Activated T-helper 17 cell treated with anti-CD3 and anti-CD28 coated beads, Interleukin-2, amount 50 U/mL, for 72 hours (primary cell): ENCODE results near the gene C2CD2. TPM values are rescaled to one million over a fixed set of nuclear protein-coding genes. Genes with fewer than 3 reads are reported as not detected.

Source experiments
- ATAC-seq: fragments of 150-1000 bp; cut with Tn5 transposase; replicated peaks from 2 replicates; pipeline ENCODE4 v1.10.0; 2021; ENCODE audit warnings: mild to moderate bottlenecking, moderate library complexity
- H3K27ac Mint-ChIP-seq: one replicate; pipeline ENCODE4 v1.8.0; 2022; ENCODE audit warnings: mixed read lengths
- H3K27me3 Mint-ChIP-seq: one replicate; pipeline ENCODE4 v1.8.0; 2022; ENCODE audit warnings: mixed read lengths
- H3K36me3 Mint-ChIP-seq: one replicate; pipeline ENCODE4 v1.8.0; 2022; ENCODE audit warnings: low read depth, mild to moderate bottlenecking, mixed read lengths
- H3K4me1 Mint-ChIP-seq: one replicate; pipeline ENCODE4 v1.8.0; 2022; ENCODE audit warnings: mixed read lengths
- H3K4me3 Mint-ChIP-seq: one replicate; pipeline ENCODE4 v1.8.0; 2022; ENCODE audit warnings: mild to moderate bottlenecking, mixed read lengths
- H3K9me3 Mint-ChIP-seq: one replicate; pipeline ENCODE4 v1.8.0; 2022; ENCODE audit warnings: mixed read lengths
- total RNA-seq, 2 donors: library from RNA; stranded (reverse); gene quantifications; one replicate each; pipeline ENCODE4 v1.2.3, GENCODE V29; 2022

The C2CD2 gene
- total RNA-seq, 2 donors from 2014 or later: 4.6 to 8.2 TPM

GRCh38 chr21:41847066-41847804 lies 106.6 kb downstream of the C2CD2 start:
- no peaks in the 10 kb centered on the region for H3K4me1 Mint-ChIP-seq
- no peak for ATAC-seq
- no peak overlapping the region for H3K27ac Mint-ChIP-seq
- H3K27me3 Mint-ChIP-seq: no peaks in the 10 kb centered on the region
- H3K9me3 Mint-ChIP-seq: no peaks in the 10 kb centered on the region
- no peak overlapping the region for H3K4me3 Mint-ChIP-seq
- H3K36me3 Mint-ChIP-seq: peaks cover 79% of the 10 kb centered on the region

GRCh38 chr21:41846536-41846935 lies 107.3 kb downstream of the C2CD2 start:
- no peak for ATAC-seq
- H3K27me3 Mint-ChIP-seq: no peaks in the 10 kb centered on the region

DNA sequence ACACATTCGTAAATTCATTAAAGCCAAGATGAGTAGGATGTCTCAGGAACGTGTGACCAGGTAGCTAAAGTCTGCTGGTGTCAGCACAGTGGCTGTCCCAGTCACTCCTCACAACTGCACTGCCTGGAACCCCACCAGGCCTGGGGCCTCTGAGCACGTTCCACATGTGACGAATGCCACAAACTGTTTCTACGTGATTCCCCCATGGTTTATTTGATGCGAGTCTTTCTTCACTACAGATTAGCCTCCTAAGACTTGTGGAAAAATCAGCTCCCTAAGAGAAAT lies 107.8 kb downstream of the C2CD2 start:
- H3K36me3 Mint-ChIP-seq: peaks cover 82% of the 10 kb centered on the region
- H3K27ac Mint-ChIP-seq: no peak overlapping the region
- H3K9me3 Mint-ChIP-seq: peaks cover 3% of the 10 kb centered on the region
- ATAC-seq: no peak
- H3K4me1 Mint-ChIP-seq: no peaks in the 10 kb centered on the region
- H3K4me3 Mint-ChIP-seq: no peak overlapping the region
- no peaks in the 10 kb centered on the region for H3K27me3 Mint-ChIP-seq

More at GRCh38 chr21:41846536-41846935, 107.3 kb downstream of the C2CD2 start:
- Mint-ChIP-seq H3K9me3 (no peaks in the 10 kb centered on the region), H3K4me3 (no peak overlapping the region), H3K27ac (no peak overlapping the region), H3K36me3 (peaks cover 82% of the 10 kb centered on the region), H3K4me1 (no peaks in the 10 kb centered on the region)

GRCh38 chr21:41845310-41846032 lies 108.3 kb downstream of the C2CD2 start:
- H3K4me3 Mint-ChIP-seq: no peak overlapping the region
- no peak overlapping the region for H3K27ac Mint-ChIP-seq
- peaks cover 4% of the 10 kb centered on the region for H3K9me3 Mint-ChIP-seq
- H3K36me3 Mint-ChIP-seq: peaks cover 82% of the 10 kb centered on the region
- no peaks in the 10 kb centered on the region for H3K27me3 Mint-ChIP-seq
- H3K4me1 Mint-ChIP-seq: no peaks in the 10 kb centered on the region
- ATAC-seq: no peak

DNA sequence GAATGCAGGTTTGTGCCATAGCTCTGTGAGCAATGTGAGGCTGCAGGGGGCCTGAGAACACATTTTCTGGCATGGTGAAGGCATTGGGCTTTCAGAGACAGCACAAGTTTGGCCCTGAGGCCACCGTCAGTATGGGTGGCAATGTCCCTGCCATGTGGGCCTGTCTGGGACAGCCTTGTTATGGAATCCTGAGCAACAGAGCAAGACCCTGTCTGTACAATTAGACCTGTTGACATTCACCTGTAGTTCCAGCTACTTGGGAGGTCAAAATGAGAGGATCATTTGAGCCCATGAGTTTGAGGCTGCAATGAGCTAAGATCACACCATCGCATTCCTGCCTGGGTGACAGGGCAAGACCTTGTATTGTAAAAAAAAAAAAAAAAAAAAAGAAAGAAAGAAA lies 110.2 kb downstream of the C2CD2 start:
- no peaks in the 10 kb centered on the region for H3K27me3 Mint-ChIP-seq
- H3K9me3 Mint-ChIP-seq: peaks cover 4% of the 10 kb centered on the region
- H3K36me3 Mint-ChIP-seq: peaks cover 83% of the 10 kb centered on the region
- no peaks in the 10 kb centered on the region for H3K4me1 Mint-ChIP-seq
- no peak for ATAC-seq
- H3K27ac Mint-ChIP-seq: no peak overlapping the region
- no peak overlapping the region for H3K4me3 Mint-ChIP-seq

DNA sequence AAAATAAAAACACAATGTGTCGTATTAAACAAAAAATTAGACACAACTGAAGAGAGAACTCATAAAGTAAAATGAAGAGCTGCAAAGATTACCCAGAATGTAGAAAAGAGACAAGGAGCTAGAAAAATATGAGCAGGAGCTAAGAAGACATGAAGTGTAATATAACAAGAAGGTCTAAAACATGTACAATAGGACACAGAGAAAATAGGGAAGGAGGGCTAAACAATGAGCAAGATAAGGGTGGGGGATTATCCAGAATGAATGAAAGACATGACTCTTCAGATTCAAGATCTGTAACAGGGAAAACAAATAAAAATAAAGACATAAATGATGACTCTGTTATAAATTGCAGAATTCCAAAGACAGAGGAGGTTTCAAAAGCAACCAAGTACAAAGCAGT lies 112.9 kb downstream of the C2CD2 start:
- no peak overlapping the region for H3K4me3 Mint-ChIP-seq
- ATAC-seq: no peak
- peaks cover 83% of the 10 kb centered on the region for H3K36me3 Mint-ChIP-seq
- no peaks in the 10 kb centered on the region for H3K27me3 Mint-ChIP-seq
- H3K27ac Mint-ChIP-seq: no peak overlapping the region
- peaks cover 4% of the 10 kb centered on the region for H3K9me3 Mint-ChIP-seq
- no peaks in the 10 kb centered on the region for H3K4me1 Mint-ChIP-seq

- H3K27me3 Mint-ChIP-seq: no peaks in the 10 kb centered on the region
- H3K4me3 Mint-ChIP-seq: no peak overlapping the region
- H3K9me3 Mint-ChIP-seq: peaks cover 4% of the 10 kb centered on the region
- H3K27ac Mint-ChIP-seq: no peak overlapping the region
- peaks cover 92% of the 10 kb centered on the region for H3K36me3 Mint-ChIP-seq
- no peaks in the 10 kb centered on the region for H3K4me1 Mint-ChIP-seq
- no peak for ATAC-seq
These were observed 114.3 kb downstream of the C2CD2 start for GRCh38 chr21:41839387-41840000.

GRCh38 chr21:41837756-41838297 lies 116.0 kb downstream of the C2CD2 start:
- H3K4me3 Mint-ChIP-seq: no peak overlapping the region
- no peaks in the 10 kb centered on the region for H3K27me3 Mint-ChIP-seq
- no peak overlapping the region for H3K27ac Mint-ChIP-seq
- peaks cover 4% of the 10 kb centered on the region for H3K9me3 Mint-ChIP-seq
- no peaks in the 10 kb centered on the region for H3K4me1 Mint-ChIP-seq
- no peak for ATAC-seq
- H3K36me3 Mint-ChIP-seq: peaks cover 78% of the 10 kb centered on the region

DNA sequence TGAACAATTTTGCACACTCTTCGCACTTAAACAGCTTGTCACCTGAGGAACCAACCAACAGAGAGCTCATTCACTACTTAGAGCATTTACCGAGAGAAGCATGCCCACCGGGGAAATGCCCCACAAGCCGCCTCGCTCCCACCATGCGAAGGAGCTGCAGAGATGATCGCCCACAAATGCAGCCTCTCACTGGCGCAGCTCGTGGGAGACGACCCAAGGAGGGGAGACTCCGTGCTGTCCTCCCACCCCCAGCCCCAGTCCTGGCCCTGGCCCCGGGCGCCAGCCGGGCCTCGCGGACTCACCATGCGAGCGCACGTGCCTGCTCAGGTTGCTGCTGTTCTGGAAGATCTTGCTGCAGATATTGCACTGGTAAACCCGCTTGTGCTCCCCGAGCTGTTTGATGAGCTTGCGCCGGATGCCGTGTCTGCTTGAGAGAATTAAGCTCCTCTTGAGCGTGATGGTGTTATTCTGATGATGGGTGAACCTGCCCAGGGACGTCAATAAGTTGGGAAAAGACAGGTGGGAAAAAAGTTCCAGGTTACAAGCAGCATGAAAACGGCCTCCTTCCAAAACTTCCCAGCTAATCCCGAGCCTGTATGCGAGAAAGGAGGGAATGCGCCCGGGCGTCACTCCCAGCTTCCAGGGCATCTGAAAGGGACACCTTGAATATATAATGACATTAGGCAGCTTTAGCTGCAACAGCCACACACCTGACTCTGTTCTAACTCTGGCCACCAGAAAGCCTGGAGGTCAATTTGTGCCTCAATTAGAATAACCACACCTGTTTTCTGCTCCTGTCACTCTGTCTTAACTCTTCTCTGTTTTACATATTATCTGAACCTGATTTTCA lies 117.4 kb downstream of the C2CD2 start:
- H3K4me1 Mint-ChIP-seq: no peaks in the 10 kb centered on the region
- no peak for ATAC-seq
- H3K27me3 Mint-ChIP-seq: no peaks in the 10 kb centered on the region
- peaks cover 67% of the 10 kb centered on the region for H3K36me3 Mint-ChIP-seq
- no peak overlapping the region for H3K4me3 Mint-ChIP-seq
- H3K27ac Mint-ChIP-seq: no peak overlapping the region
- H3K9me3 Mint-ChIP-seq: peaks cover 4% of the 10 kb centered on the region

- H3K4me3 Mint-ChIP-seq: no peak overlapping the region
- no peak overlapping the region for H3K27ac Mint-ChIP-seq
- H3K9me3 Mint-ChIP-seq: no peaks in the 10 kb centered on the region
- ATAC-seq: no peak
- peaks cover 61% of the 10 kb centered on the region for H3K36me3 Mint-ChIP-seq
- no peaks in the 10 kb centered on the region for H3K4me1 Mint-ChIP-seq
- no peaks in the 10 kb centered on the region for H3K27me3 Mint-ChIP-seq
These were observed 118.1 kb downstream of the C2CD2 start for GRCh38 chr21:41835711-41836154.

Other genes starting within 250 kb of the C2CD2 start
- gene RIPK4, start 187.0 kb downstream of the C2CD2 start, total RNA-seq: 1 to 10 TPM in 1 of 2 donors, not detected in 1; 1.1 TPM
- 10 to 100 TPM; 17.1 to 17.6 TPM for gene PRDM15, start 74.7 kb downstream of the C2CD2 start, total RNA-seq
- 10 to 100 TPM; 18.5 to 37.2 TPM for gene ZBTB21, start 56.3 kb upstream of the C2CD2 start, total RNA-seq
- gene UMODL1, start 117.3 kb upstream of the C2CD2 start, total RNA-seq: under 1 TPM in 1 of 2 donors, not detected in 1; 0.11 TPM